Neural progenitor cell (in vitro differentiated cells): ENCODE results near the gene ZC3H18.

ENCODE experiments used
- CTCF ChIP-seq: fragments of 200-600 bp; sonication (generic); IDR thresholded peaks from 2 replicates; pipeline ENCODE4 v1.5.1; 2017; ENCODE audit warnings: antibody characterized with exemption, mild to moderate bottlenecking
- EZH2 ChIP-seq: fragments of 200-600 bp; sonication (generic); IDR thresholded peaks from 2 replicates; pipeline ENCODE4 v1.6.1; 2017; ENCODE audit warnings: antibody characterized with exemption, mild to moderate bottlenecking, moderate library complexity

- TF ChIP-seq CTCF = no peak
- no peak for TF ChIP-seq EZH2
Measured at GRCh38 chr16:88654363-88655052, 84.3 kb downstream of the ZC3H18 start.
